Activated T-helper 17 cell treated with anti-CD3 and anti-CD28 coated beads, Interleukin-2, amount 50 U/mL, for 72 hours (primary cell): ENCODE data around the gene CASZ1. TPM values are rescaled to one million over a fixed set of nuclear protein-coding genes. Genes with fewer than 3 reads are reported as not detected.

Experiments
- ATAC-seq: fragments of 150-1000 bp; cut with Tn5 transposase; replicated peaks from 2 replicates; pipeline ENCODE4 v1.10.0; 2021; ENCODE audit warnings: mild to moderate bottlenecking, moderate library complexity
- H3K27ac Mint-ChIP-seq: one replicate; pipeline ENCODE4 v1.8.0; 2022; ENCODE audit warnings: mixed read lengths
- H3K27me3 Mint-ChIP-seq: one replicate; pipeline ENCODE4 v1.8.0; 2022; ENCODE audit warnings: mixed read lengths
- H3K36me3 Mint-ChIP-seq: one replicate; pipeline ENCODE4 v1.8.0; 2022; ENCODE audit warnings: low read depth, mild to moderate bottlenecking, mixed read lengths
- H3K4me1 Mint-ChIP-seq: one replicate; pipeline ENCODE4 v1.8.0; 2022; ENCODE audit warnings: mixed read lengths
- H3K4me3 Mint-ChIP-seq: one replicate; pipeline ENCODE4 v1.8.0; 2022; ENCODE audit warnings: mild to moderate bottlenecking, mixed read lengths
- H3K9me3 Mint-ChIP-seq: one replicate; pipeline ENCODE4 v1.8.0; 2022; ENCODE audit warnings: mixed read lengths
- total RNA-seq, 2 donors: library from RNA; stranded (reverse); gene quantifications; one replicate each; pipeline ENCODE4 v1.2.3, GENCODE V29; 2022

Gene CASZ1
- total RNA-seq, 2 donors from 2014 or later, result 2.6 to 4.3 TPM

- Mint-ChIP-seq H3K9me3 (no peaks in the 10 kb centered on the region), H3K27me3 (peaks cover 9% of the 10 kb centered on the region), H3K36me3 (no peaks in the 10 kb centered on the region), H3K27ac (no peak overlapping the region), H3K4me3 (no peak overlapping the region), H3K4me1 (peaks cover 4% of the 10 kb centered on the region)
- ATAC-seq, result no peak
Observed at GRCh38 chr1:10829067-10829818, 32.8 kb upstream of the CASZ1 start.

- Mint-ChIP-seq H3K4me3 (no peak overlapping the region), H3K9me3 (no peaks in the 10 kb centered on the region), H3K27me3 (peaks cover 17% of the 10 kb centered on the region), H3K4me1 (peaks cover 4% of the 10 kb centered on the region), H3K27ac (no peak overlapping the region), H3K36me3 (no peaks in the 10 kb centered on the region)
- no peak for ATAC-seq
Observed at GRCh38 chr1:10827377-10828333, 31.2 kb upstream of the CASZ1 start.

DNA sequence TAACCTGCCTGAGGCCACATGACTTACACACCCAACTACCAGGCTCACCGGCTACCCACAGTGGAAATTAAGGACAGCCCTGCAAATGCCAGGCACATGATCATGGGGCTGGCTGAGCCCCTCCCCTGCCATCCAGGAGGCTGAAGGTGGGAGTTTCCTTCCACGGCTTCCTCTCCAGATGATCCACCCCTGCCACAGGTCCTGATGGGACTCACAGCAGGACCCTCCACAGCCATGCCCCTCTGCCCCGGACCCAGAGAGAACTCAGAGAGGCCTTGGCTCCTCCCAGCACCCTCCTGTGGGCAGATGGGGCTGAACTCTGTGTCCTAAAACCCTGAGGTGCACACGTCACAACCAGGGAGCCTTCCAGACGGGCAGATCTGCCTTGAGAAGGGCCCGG, 29.1 kb upstream of the CASZ1 start:
- Mint-ChIP-seq H3K4me3 (no peak overlapping the region), H3K4me1 (peaks cover under 1% of the 10 kb centered on the region), H3K36me3 (no peaks in the 10 kb centered on the region), H3K27me3 (peaks cover 17% of the 10 kb centered on the region), H3K27ac (no peak overlapping the region), H3K9me3 (no peaks in the 10 kb centered on the region)
- no peak for ATAC-seq

DNA sequence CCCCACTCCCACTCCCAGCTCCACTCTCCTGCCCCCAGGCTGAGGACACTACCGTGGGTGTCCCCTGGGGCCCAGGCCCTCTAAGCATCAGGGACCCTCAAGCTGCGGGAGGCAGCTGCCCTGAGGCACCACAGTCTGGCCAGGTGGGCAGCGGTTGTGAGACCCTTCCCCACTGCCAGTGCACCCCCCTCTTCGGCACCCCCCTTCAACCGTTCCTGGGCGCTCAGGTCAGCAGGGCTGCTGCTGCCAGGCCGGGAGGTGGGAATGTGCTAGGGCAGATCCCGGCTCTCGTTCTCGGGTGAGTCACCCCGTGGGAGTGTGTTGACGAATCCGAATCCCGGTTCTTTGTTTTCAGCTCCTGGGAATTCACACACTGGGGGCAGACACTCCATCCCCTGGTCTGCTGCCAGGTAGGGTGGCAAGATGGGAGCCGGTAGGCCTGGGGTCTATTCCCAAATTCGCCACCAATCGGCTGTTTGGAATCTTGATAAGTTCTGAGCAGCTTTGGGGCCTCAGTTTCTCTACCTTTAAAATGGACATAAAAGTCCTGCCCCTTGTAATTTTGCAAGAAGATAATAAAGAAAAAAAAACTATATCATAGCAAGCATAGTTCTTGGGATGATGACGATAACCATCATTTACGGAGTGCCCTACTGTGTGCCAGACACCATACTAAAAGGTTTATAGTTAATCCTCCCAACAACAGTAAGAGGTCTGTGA, 28.5 kb upstream of the CASZ1 start:
- no peak overlapping the region for H3K4me3 Mint-ChIP-seq
- peaks cover 17% of the 10 kb centered on the region for H3K27me3 Mint-ChIP-seq
- H3K36me3 Mint-ChIP-seq, result no peaks in the 10 kb centered on the region
- no peaks in the 10 kb centered on the region for H3K9me3 Mint-ChIP-seq
- ATAC-seq, result no peak
- no peak overlapping the region for H3K27ac Mint-ChIP-seq
- H3K4me1 Mint-ChIP-seq, result no peaks in the 10 kb centered on the region

- no peaks in the 10 kb centered on the region for H3K4me1 Mint-ChIP-seq
- H3K4me3 Mint-ChIP-seq, result no peak overlapping the region
- H3K27ac Mint-ChIP-seq, result no peak overlapping the region
- ATAC-seq, result no peak
- H3K36me3 Mint-ChIP-seq, result no peaks in the 10 kb centered on the region
- peaks cover 17% of the 10 kb centered on the region for H3K27me3 Mint-ChIP-seq
- H3K9me3 Mint-ChIP-seq, result no peaks in the 10 kb centered on the region
Observed at GRCh38 chr1:10823000-10823401, 26.6 kb upstream of the CASZ1 start.

DNA sequence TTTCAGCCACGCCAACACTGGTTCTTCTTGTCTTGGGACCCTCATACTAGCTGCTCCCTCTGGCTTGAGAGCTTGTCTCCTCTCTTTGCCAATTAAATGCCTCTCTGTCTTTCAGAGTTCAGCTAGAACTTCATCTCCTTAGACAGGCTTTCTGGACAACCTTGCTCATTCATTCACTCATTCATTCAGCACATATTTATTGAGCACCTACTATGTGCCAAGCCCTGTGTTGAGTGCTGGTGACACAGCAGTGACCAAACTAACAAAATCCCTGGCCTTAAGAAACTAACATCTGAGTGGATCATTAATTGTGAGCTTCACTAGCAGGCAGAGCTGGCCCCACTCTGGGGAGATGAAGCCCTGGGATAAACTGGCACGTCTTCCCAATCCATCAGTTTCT, 24.9 kb upstream of the CASZ1 start:
- H3K4me1 Mint-ChIP-seq, result no peaks in the 10 kb centered on the region
- no peaks in the 10 kb centered on the region for H3K36me3 Mint-ChIP-seq
- H3K4me3 Mint-ChIP-seq, result no peak overlapping the region
- ATAC-seq, result no peak
- peaks cover 12% of the 10 kb centered on the region for H3K27me3 Mint-ChIP-seq
- H3K27ac Mint-ChIP-seq, result no peak overlapping the region
- H3K9me3 Mint-ChIP-seq, result no peaks in the 10 kb centered on the region

GRCh38 chr1:10820422-10820821, 24.0 kb upstream of the CASZ1 start:
- H3K36me3 Mint-ChIP-seq, result no peaks in the 10 kb centered on the region
- ATAC-seq, result no peak
- H3K4me1 Mint-ChIP-seq, result no peaks in the 10 kb centered on the region
- no peak overlapping the region for H3K4me3 Mint-ChIP-seq
- H3K27ac Mint-ChIP-seq, result no peak overlapping the region
- H3K27me3 Mint-ChIP-seq, result peaks cover 12% of the 10 kb centered on the region
- H3K9me3 Mint-ChIP-seq, result no peaks in the 10 kb centered on the region

- no peaks in the 10 kb centered on the region for H3K36me3 Mint-ChIP-seq
- no peaks in the 10 kb centered on the region for H3K4me1 Mint-ChIP-seq
- no peak overlapping the region for H3K4me3 Mint-ChIP-seq
- no peak for ATAC-seq
- H3K27ac Mint-ChIP-seq, result no peak overlapping the region
- no peaks in the 10 kb centered on the region for H3K9me3 Mint-ChIP-seq
- H3K27me3 Mint-ChIP-seq, result peaks cover 15% of the 10 kb centered on the region
Observed at GRCh38 chr1:10819198-10819901, 22.9 kb upstream of the CASZ1 start.

DNA sequence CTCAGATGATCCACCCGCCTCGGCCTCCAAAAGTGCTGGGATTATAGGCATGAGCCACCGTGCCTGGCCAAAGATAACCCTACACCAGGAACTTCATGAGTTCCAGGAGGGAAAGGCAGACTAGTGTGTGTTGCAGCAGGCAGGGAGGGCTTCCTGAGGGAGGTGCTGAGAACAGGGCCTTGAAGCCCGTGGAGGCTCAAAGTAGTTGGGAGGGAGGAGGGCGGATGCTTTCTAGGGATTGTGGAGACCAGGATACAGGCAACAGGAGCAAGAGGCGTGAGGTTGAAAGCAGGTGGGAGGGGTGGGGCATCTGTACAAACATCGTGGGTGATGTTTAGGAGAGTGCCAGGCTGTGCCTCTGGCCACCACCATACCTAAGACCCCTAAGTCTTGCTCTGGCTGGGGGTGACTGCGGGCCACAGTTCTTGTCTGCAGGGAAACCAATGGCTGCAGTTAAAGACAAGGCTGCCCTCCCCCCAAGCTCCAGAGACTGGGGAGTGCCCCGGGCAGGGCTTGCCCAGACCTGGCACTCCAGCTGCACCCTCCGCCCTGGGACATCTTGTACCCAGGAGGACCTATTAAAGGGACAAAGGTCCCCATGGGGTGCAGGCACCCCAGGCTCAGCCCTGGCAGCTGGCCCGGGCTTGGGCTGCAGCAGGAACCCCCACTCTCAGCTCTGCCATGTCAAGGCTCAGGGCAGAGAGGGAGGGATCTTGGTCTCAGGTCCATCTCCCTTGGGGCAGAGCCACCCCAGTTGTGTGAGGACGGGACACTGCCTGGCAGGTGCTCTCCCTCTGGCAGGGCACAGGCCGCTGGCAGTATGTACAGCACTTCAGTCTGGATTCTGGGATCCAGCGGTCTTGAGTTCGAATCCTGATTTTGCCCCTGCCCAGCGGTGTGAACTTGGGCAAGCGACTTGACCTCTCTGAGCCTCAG, 22.1 kb upstream of the CASZ1 start:
- no peaks in the 10 kb centered on the region for H3K36me3 Mint-ChIP-seq
- ATAC-seq, result no peak
- H3K4me1 Mint-ChIP-seq, result no peaks in the 10 kb centered on the region
- no peak overlapping the region for H3K27ac Mint-ChIP-seq
- H3K9me3 Mint-ChIP-seq, result no peaks in the 10 kb centered on the region
- peaks cover 11% of the 10 kb centered on the region for H3K27me3 Mint-ChIP-seq
- no peak overlapping the region for H3K4me3 Mint-ChIP-seq

DNA sequence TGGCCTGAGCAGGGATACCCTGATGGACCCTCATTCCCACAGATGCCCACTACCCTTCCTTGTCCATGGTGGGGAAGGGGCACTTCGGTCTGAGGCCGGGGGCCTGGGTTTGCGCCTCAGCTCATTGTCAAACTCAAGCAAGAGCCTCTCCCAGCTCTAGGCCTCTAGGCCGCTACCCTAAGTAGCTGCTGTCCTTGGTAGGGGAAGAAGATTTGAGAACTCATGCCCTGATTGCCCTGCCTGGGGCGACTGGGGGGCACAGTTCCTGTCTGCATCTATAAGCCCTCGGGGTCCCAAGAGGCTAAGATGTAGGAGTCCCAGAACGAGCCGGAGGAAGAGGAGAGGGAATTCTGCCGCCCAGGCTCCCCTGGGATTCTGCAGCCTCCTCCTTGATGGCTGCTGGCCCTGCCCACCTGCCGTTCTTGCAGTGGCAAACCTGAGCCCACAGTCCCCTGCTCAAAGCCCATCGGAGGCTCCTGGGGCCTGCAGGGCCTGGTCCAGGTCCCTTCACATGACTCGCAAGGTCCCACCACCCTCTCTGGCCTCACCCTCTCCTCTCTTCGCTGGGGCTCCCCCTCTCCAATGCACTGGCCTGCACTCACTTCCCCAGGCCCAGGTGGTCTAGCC, 20.4 kb upstream of the CASZ1 start:
- no peaks in the 10 kb centered on the region for H3K9me3 Mint-ChIP-seq
- no peak overlapping the region for H3K4me3 Mint-ChIP-seq
- no peaks in the 10 kb centered on the region for H3K4me1 Mint-ChIP-seq

DNA sequence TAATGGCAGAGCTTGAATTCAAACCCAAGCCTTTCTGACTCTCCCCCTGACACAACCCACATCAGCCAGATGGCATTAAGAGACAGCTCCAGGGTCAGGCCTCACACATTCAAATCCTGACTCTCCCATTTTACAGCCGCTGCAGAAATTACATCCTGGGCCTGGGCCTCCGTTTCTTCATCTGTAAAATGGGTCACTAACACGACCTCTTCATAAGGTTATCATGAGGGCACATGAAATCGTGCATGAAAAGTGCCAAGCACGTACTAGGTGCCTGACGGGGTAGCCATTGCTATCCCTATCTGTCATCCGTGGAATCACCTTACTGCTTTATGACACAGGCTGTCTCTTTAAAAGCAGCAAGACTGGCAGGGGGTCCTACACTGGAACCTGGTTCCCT, 19.8 kb upstream of the CASZ1 start:
- no peak for ATAC-seq
- H3K9me3 Mint-ChIP-seq, result no peaks in the 10 kb centered on the region
- H3K4me3 Mint-ChIP-seq, result no peak overlapping the region
- H3K27ac Mint-ChIP-seq, result no peak overlapping the region
- no peaks in the 10 kb centered on the region for H3K36me3 Mint-ChIP-seq
- H3K27me3 Mint-ChIP-seq, result peaks cover 13% of the 10 kb centered on the region
- no peaks in the 10 kb centered on the region for H3K4me1 Mint-ChIP-seq

More for the DNA sequence above, 20.4 kb upstream of the CASZ1 start:
- Mint-ChIP-seq H3K27ac (no peak overlapping the region), H3K36me3 (no peaks in the 10 kb centered on the region), H3K27me3 (peaks cover 8% of the 10 kb centered on the region)
- no peak for ATAC-seq

GRCh38 chr1:10815858-10816195, 19.4 kb upstream of the CASZ1 start:
- H3K9me3 Mint-ChIP-seq, result no peaks in the 10 kb centered on the region
- no peak overlapping the region for H3K4me3 Mint-ChIP-seq
- no peaks in the 10 kb centered on the region for H3K4me1 Mint-ChIP-seq
- no peak for ATAC-seq
- H3K27me3 Mint-ChIP-seq, result peaks cover 17% of the 10 kb centered on the region
- no peak overlapping the region for H3K27ac Mint-ChIP-seq
- no peaks in the 10 kb centered on the region for H3K36me3 Mint-ChIP-seq
